ENCODE results near the gene C11orf21.

- TF ChIP-seq CTCF (conservative IDR thresholded peaks at IDR 0.05 in 1 of 2, IDR thresholded peaks at IDR 0.05 in 1 of 2; ENCODE audit: extremely low read depth in 1 of 2, insufficient read depth in 1 of 2, low read depth in 1 of 2, low read length in 2 of 2) = no peak
- TF ChIP-seq EZH2 (IDR thresholded peaks at IDR 0.05; ENCODE audit: borderline replicate concordance, low read length) = no peak
These were observed 1.3 kb downstream of the C11orf21 start for GRCh38 chr11:2300290-2300935.
